ENCODE results near the gene TANGO2.

TANGO2 gene

DNA sequence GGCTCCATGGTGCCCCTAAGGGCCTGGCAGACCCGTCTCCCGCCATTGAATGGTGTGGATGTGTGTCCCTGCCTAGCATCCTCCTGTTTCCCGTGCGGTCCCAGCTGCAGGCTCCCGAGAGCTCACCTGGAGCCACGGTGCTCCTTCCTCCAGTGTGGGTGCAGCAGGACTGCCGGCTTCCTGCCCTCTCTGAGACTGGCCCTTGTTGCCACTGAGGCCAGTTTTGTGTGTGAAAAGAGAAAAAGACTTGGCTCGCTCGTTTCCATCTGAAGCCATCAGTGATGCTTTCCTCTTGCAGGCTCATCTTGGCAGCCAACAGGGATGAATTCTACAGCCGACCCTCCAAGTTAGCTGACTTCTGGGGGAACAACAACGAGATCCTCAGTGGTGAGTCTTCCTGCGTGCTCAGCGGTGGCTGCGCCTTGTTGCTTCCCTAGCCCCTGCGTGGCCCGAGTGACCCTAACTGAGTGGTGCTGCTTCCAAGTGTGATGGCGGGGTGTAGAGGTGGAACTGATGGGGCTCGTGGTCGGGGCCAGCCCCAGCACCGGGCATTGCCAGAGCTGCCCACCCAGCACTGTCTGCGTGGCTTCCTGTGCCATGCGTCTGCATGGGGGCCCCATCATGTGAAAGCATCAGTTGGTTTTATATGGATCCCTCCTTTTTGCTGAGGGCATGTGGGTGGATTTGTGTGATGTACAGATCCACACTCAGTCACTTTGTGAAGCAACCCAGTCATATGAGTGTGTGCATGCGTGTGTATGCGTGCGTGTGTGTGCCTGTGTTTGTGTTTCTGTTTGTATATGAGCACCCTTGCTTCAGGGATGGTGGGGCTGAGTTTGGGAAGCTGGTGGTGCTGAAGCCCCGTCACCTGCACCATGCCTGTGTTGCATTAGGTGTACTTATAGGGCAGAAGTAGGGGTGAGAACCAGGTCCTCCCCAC lies 22.4 kb downstream of the TANGO2 start:
- in situ Hi-C loops (cut with MboI; ENCODE audit: low sequenced_read_pairs, unreplicated experiment), result no loop called here
- TF ChIP-seq, protein P1, sequence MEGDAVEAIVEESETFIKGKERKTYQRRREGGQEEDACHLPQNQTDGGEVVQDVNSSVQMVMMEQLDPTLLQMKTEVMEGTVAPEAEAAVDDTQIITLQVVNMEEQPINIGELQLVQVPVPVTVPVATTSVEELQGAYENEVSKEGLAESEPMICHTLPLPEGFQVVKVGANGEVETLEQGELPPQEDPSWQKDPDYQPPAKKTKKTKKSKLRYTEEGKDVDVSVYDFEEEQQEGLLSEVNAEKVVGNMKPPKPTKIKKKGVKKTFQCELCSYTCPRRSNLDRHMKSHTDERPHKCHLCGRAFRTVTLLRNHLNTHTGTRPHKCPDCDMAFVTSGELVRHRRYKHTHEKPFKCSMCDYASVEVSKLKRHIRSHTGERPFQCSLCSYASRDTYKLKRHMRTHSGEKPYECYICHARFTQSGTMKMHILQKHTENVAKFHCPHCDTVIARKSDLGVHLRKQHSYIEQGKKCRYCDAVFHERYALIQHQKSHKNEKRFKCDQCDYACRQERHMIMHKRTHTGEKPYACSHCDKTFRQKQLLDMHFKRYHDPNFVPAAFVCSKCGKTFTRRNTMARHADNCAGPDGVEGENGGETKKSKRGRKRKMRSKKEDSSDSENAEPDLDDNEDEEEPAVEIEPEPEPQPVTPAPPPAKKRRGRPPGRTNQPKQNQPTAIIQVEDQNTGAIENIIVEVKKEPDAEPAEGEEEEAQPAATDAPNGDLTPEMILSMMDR (IDR thresholded peaks at IDR 0.05; ENCODE audit: borderline replicate concordance, control extremely low read depth, extremely low read depth, insufficient read depth, missing control alignments), result no peak
- DNase-seq (ENCODE audit: low spot score), result peak; percentile 54

DNA sequence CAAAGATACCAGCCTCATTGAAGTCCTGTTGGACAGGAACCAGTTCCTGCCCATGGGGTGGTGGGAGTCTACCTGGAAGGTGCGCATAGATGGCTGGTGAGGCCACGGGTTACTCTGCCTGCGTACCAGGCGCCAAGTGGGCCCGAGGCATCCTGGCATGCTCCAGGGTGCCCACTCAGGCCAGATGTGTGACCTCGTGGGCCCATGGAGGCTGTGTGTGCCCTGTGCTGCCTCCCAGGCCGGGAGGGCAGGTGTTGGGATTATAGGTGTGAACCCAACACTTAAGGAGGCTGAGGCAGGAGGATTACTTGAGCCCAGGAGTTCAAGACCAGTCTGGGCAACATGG lies 23.1 kb downstream of the TANGO2 start:
- in situ Hi-C loops (cut with MboI; ENCODE audit: low sequenced_read_pairs, unreplicated experiment), result no loop called here
- TF ChIP-seq, protein P1 (IDR thresholded peaks at IDR 0.05; ENCODE audit: borderline replicate concordance, control extremely low read depth, extremely low read depth, insufficient read depth, missing control alignments), result no peak
- no peak for DNase-seq (ENCODE audit: low spot score)

DNA sequence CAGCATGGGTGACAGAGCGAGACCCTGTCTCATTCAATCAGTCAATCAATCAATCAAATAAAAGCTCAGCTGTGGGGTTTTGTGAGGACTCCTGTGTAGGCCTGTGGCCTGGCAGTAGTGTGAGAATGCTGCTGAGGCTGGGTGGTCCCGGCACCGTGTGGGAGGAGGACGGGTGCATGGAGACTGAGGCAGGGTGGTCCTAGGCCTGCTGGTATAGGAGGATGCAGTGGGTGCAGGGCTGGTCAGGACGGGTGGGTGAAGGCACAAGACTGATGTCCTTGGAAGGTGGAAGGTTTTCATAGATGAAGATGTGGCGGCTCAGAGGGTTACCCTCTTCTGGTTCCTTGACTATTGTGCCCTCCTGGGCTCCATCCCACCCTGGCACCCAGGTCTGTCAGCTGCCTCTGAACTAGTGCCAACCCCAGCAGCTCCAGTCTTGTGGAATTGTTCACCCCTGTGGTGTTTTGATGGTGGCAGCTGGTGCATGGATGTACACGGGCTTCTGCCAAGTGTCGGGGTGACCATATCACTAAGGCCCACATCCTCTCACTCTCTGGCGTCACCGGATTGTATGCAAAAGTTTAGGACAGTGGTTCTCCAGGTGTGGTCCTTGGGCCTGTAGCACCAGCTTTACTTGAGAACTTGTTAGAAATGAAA lies 23.7 kb downstream of the TANGO2 start:
- in situ Hi-C loops (cut with MboI; ENCODE audit: low sequenced_read_pairs, unreplicated experiment), result no loop called here
- TF ChIP-seq, protein P1 (IDR thresholded peaks at IDR 0.05; ENCODE audit: borderline replicate concordance, control extremely low read depth, extremely low read depth, insufficient read depth, missing control alignments), result no peak
- DNase-seq (ENCODE audit: low spot score), result no peak

DNA sequence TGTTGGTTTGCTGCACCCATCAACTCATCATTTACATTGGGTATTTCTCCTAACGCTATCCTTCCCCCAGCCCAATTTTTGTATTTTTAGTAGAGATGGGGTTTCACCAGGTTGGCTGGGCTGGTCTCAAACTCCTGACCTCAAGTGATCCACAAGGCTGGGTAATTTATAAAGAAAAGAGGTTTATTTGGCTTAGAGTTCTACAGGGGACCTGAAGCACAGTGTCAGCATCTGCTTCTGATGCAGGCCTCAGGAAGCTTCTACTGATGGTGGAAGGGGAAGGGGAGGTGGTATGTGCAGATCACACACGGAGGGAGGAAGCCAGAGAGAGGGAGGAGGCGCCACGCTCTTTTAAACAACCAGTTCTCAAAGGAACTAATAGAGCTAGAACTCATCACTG lies 25.8 kb downstream of the TANGO2 start:
- TF ChIP-seq, protein P1 (IDR thresholded peaks at IDR 0.05; ENCODE audit: borderline replicate concordance, control extremely low read depth, extremely low read depth, insufficient read depth, missing control alignments), result no peak
- DNase-seq (ENCODE audit: low spot score), result no peak
- in situ Hi-C loops (cut with MboI; ENCODE audit: low sequenced_read_pairs, unreplicated experiment), result no loop called here

DNA sequence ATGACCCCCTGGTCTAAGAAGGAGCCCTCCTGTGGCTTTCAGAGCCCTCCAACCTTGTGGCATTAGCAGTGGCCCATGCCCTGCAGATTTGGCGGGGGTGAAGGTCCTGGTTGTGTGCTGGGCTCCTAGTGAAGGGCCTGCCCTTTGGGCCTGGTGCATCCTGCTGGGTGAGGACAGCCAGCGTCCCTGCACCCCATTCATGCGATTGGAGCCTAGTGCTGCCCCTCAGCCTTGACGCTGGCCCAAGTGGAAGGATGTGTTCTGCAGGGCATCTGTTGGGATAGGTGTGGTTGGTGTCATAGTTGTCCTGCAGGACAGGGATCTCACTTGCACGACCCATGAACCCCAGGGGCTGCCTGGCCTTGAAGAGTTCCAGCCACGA lies 31.0 kb downstream of the TANGO2 start:
- DNase-seq (ENCODE audit: low spot score), result no peak
- TF ChIP-seq, protein P1 (IDR thresholded peaks at IDR 0.05; ENCODE audit: borderline replicate concordance, control extremely low read depth, extremely low read depth, insufficient read depth, missing control alignments), result no peak
- in situ Hi-C loops (cut with MboI; ENCODE audit: low sequenced_read_pairs, unreplicated experiment), result no loop called here

DNA sequence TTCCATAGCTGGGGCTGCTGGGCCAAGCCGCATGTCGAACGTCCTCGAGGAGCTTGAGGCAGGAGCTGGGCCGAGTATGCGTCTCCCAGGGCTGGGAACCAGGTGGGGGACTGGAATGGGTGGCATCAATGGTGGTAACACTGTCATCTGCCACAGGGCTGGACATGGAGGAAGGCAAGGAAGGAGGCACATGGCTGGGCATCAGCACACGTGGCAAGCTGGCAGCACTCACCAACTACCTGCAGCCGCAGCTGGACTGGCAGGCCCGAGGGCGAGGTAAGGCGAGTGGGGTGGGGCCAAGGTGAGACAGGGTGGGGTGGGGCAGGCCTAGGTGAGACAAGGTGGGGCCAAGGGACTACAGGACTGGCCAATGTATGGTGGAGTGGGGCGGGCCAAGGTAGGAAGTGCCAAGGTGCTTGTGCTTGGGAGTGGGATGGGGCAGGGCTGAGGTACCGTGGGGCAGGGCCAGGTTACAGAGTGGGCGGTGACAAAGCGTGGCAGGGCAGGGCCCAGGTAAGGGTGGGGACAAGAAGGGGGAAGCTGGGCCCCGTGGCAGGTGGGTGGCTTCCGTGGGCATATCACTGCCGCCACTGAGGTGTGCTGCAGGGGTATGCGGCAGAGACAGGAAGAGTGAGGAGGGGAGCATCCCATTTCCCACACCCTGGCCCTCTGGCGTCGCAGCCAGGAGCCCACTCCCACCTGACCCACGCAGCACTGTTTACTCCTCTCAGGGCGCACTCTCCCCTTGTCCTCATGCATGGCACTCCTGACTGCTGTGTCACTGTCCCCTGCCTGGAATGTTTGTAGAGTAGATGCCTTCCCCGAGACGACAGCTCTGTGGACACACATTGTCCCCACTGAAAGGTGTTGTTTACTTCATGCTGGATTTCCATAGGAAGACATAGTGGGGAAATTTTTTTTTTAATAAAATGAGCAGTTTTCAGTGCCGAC lies 31.7 kb downstream of the TANGO2 start:
- in situ Hi-C loops (cut with MboI; ENCODE audit: low sequenced_read_pairs, unreplicated experiment), result no loop called here
- TF ChIP-seq, protein P1 (IDR thresholded peaks at IDR 0.05; ENCODE audit: borderline replicate concordance, control extremely low read depth, extremely low read depth, insufficient read depth, missing control alignments), result no peak

More for the DNA sequence above, 31.7 kb downstream of the TANGO2 start:
- no peak for DNase-seq (ENCODE audit: low spot score)
